HG03066 (cell line): ENCODE data around the gene PCBD1.
A peak's percentile ranks its signal among the peaks of the same experiment; 100 is the strongest.
"Not testable (repeated sequence)": the region's sequence is repeated elsewhere in the genome, so short reads cannot be mapped to it uniquely, and the experiment has no call there.

ENCODE experiments used
- ATAC-seq: cut with Tn5 transposase; IDR thresholded peaks from one replicate; pipeline ENCODE4 v1.9.1; 2021; ENCODE audit warnings: low read depth; ENCODE audit not compliant: unreplicated experiment

Gene PCBD1

GRCh38 chr10:70887804-70888800 lies at the start of gene PCBD1:
Gene PCBD1, minus strand, starts transcription at chr10:70888565. Its CDS starts 32 bp downstream, at chr10:70888533.
- peak; percentile 85 for ATAC-seq

- no peak for ATAC-seq
These were observed 49.3 kb upstream of the PCBD1 start for GRCh38 chr10:70937661-70938060.

- ATAC-seq: no peak
These were observed 47.7 kb upstream of the PCBD1 start for GRCh38 chr10:70936111-70936510.

- ATAC-seq: no peak
These were observed 47.3 kb upstream of the PCBD1 start for GRCh38 chr10:70935631-70936030.

GRCh38 chr10:70935125-70935625 lies 46.8 kb upstream of the PCBD1 start:
- ATAC-seq: no peak

GRCh38 chr10:70934701-70935100 lies 46.3 kb upstream of the PCBD1 start:
- no peak for ATAC-seq

- no peak for ATAC-seq
These were observed 44.2 kb upstream of the PCBD1 start for GRCh38 chr10:70932392-70933196.

- no peak for ATAC-seq
These were observed 42.9 kb upstream of the PCBD1 start for GRCh38 chr10:70931168-70931815.

GRCh38 chr10:70930263-70931000 lies 42.1 kb upstream of the PCBD1 start:
- ATAC-seq: no peak

GRCh38 chr10:70928140-70928539 lies 39.8 kb upstream of the PCBD1 start:
- ATAC-seq: no peak

GRCh38 chr10:70927189-70927943 lies 39.0 kb upstream of the PCBD1 start:
- no peak for ATAC-seq

GRCh38 chr10:70926226-70927000 lies 38.0 kb upstream of the PCBD1 start:
- no peak for ATAC-seq

GRCh38 chr10:70925377-70926225 lies 37.2 kb upstream of the PCBD1 start:
- peak; percentile 52 for ATAC-seq

- no peak for ATAC-seq
These were observed 35.3 kb upstream of the PCBD1 start for GRCh38 chr10:70923696-70924095.

GRCh38 chr10:70921285-70921684 lies 32.9 kb upstream of the PCBD1 start:
- no peak for ATAC-seq

GRCh38 chr10:70920519-70920918 lies 32.2 kb upstream of the PCBD1 start:
- ATAC-seq: no peak

GRCh38 chr10:70919906-70920305 lies 31.5 kb upstream of the PCBD1 start:
- not testable (repeated sequence) for ATAC-seq
